Right atrium auricular region (tissue), 2 donors: Measurements from ENCODE around the gene SYTL5. TPM values are rescaled to one million over a fixed set of nuclear protein-coding genes. Genes with fewer than 3 reads are reported as not detected.

Source experiments
- DNase-seq: peaks from one replicate; pipeline ENCODE4 v3.0.0-alpha.2; 2019; ENCODE audit warnings: low spot score
- H3K27ac ChIP-seq, 2 donors: fragments of 200-600 bp; sonication (generic); 1 replicate in 1 of 2; 2 replicates in 1 of 2; pipeline ENCODE4 v1.5.1; 2016 to 2019
- H3K27me3 ChIP-seq, 2 donors: fragments of 200-600 bp; sonication (generic); one replicate each; pipeline versions ENCODE4 v1.5.1 to v1.6.0; 2017 to 2019
- H3K36me3 ChIP-seq: fragments of 200-600 bp; sonication (generic); one replicate; pipeline ENCODE4 v1.5.1; 2016
- H3K4me1 ChIP-seq, 2 donors: fragments of 200-600 bp; sonication (generic); one replicate each; pipeline versions ENCODE4 v1.5.1 to v1.6.0; 2017 to 2019
- H3K4me3 ChIP-seq, 2 donors: fragments of 200-600 bp; sonication (generic); 1 replicate in 1 of 2; 2 replicates in 1 of 2; pipeline ENCODE4 v1.5.1; 2017 to 2019; ENCODE audit warnings: mild to moderate bottlenecking in 1 of 2, moderate library complexity in 1 of 2
- H3K9me3 ChIP-seq, 2 donors: fragments of 200-600 bp; sonication (generic); one replicate each; pipeline ENCODE4 v1.5.1; 2019
- microRNA-seq, 2 donors: library from miRNA; unstranded; fragments of <30 nt; microRNA quantifications; one replicate each; pipeline ENCODE4, GENCODE V29; 2016 to 2017; ENCODE audit warnings: borderline number of aligned reads in 2 of 2, borderline replicate concordance in 1 of 2
- total RNA-seq, 2 donors: library from RNA; depleted of rRNA; stranded (reverse); fragments of >200 nt; gene quantifications; one replicate each; pipeline ENCODE4 v1.1.0, GENCODE V29; 2016
- TF ChIP-seq, protein P1 (sequence below), 2 donors: fragments of 200-600 bp; sonication (generic); IDR thresholded peaks; one replicate each; pipeline ENCODE4 v1.5.1; 2019; ENCODE audit warnings: antibody characterized with exemption in 2 of 2

Gene SYTL5
- total RNA-seq, 2 donors from 2014 or later = 0.39 TPM; not detected in 1

DNA sequence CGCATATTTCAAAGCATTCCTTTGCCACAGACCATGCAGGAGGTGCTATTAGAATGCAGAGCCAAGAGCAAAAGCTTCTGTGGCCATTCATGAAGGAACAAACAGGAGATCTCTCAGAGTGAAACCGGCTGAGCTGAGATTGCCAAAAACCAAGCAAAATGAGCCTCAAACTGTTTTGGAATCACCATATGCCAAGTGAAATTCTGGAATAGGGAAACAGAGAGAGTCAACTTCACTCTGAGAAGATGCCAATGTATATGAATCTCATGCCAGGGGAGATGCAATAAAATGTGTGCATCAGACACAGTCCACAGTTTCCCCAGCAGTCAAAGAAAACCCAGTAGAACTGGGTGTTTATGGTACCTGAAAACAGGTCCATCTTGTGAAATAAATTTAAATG is 172.0 kb downstream of the SYTL5 start:
- Histone ChIP-seq H3K27ac (no peak overlapping the region), H3K27me3 (no peaks in the 10 kb centered on the region), H3K4me1 (no peaks in the 10 kb centered on the region), H3K9me3 (no peaks in the 10 kb centered on the region), H3K36me3 (no peaks in the 10 kb centered on the region), H3K4me3 (no peak overlapping the region)
- TF ChIP-seq, protein P1, sequence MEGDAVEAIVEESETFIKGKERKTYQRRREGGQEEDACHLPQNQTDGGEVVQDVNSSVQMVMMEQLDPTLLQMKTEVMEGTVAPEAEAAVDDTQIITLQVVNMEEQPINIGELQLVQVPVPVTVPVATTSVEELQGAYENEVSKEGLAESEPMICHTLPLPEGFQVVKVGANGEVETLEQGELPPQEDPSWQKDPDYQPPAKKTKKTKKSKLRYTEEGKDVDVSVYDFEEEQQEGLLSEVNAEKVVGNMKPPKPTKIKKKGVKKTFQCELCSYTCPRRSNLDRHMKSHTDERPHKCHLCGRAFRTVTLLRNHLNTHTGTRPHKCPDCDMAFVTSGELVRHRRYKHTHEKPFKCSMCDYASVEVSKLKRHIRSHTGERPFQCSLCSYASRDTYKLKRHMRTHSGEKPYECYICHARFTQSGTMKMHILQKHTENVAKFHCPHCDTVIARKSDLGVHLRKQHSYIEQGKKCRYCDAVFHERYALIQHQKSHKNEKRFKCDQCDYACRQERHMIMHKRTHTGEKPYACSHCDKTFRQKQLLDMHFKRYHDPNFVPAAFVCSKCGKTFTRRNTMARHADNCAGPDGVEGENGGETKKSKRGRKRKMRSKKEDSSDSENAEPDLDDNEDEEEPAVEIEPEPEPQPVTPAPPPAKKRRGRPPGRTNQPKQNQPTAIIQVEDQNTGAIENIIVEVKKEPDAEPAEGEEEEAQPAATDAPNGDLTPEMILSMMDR (IDR thresholded peaks at IDR 0.05) = no peak
- DNase-seq = no peak

Small RNA genes lying within 50 kb of the gene (microRNA-seq; reads per million reads assigned to microRNA genes)
- gene MIR548AJ2 = 0 reads per million in 2 donors

Other genes starting within 250 kb of the SYTL5 start
- gene CYBB, start 226.5 kb upstream of the SYTL5 start, total RNA-seq = 10 to 100 TPM in 1 of 2 donors, 1 to 10 TPM in 1; 4.4 to 19.7 TPM
- 10 to 100 TPM; 20.9 to 25.9 TPM for gene DYNLT3, start 159.0 kb upstream of the SYTL5 start, total RNA-seq
- 10 to 100 TPM; 75.7 to 81.8 TPM for gene SRPX, start 214.3 kb downstream of the SYTL5 start, total RNA-seq